Neutrophil (primary cell): ENCODE results near the gene NPIPB6.

Source experiments
- H3K27ac ChIP-seq: fragments of 200-600 bp; sonication (generic); 2 replicates; pipeline ENCODE4 v1.5.1; 2016; ENCODE audit warnings: mild to moderate bottlenecking, moderate library complexity
- H3K27me3 ChIP-seq: fragments of 200-600 bp; sonication (generic); 2 replicates; pipeline ENCODE4 v1.6.0; 2016; ENCODE audit warnings: mild to moderate bottlenecking
- H3K36me3 ChIP-seq: fragments of 200-600 bp; sonication (generic); 2 replicates; pipeline ENCODE4 v1.5.1; 2017
- H3K4me1 ChIP-seq, 2 experiments: fragments of 200-600 bp in 1 of 2; sonication (generic) in 1 of 2; 1 replicate in 1 of 2; 2 replicates in 1 of 2; pipeline versions ENCODE4 v1.5.1 to v1.6.1; 2013 to 2016; ENCODE audit warnings: low read depth in 1 of 2, low read length in 1 of 2, mild to moderate bottlenecking in 1 of 2, moderate library complexity in 1 of 2; ENCODE audit not compliant: control insufficient read depth in 1 of 2, insufficient read depth in 1 of 2
- H3K4me3 ChIP-seq, 2 experiments: fragments of 200-600 bp in 1 of 2; sonication (generic) in 1 of 2; 1 replicate in 1 of 2; 2 replicates in 1 of 2; pipeline ENCODE4 v1.5.1; 2013 to 2016; ENCODE audit warnings: low read depth in 1 of 2, low read length in 1 of 2, mild to moderate bottlenecking in 1 of 2, moderate library complexity in 1 of 2
- H3K9me3 ChIP-seq: fragments of 200-600 bp; sonication (generic); 2 replicates; pipeline ENCODE4 v1.5.1; 2016
- CTCF ChIP-seq: fragments of 200-600 bp; sonication (generic); IDR thresholded peaks from 2 replicates; pipeline ENCODE4 v1.5.1; 2016; ENCODE audit warnings: antibody characterized with exemption

Gene NPIPB6

GRCh38 chr16:28292731-28293600, 70.3 kb downstream of the NPIPB6 start:
- no peaks in the 10 kb centered on the region for H3K36me3 ChIP-seq
- no peaks in the 10 kb centered on the region for H3K9me3 ChIP-seq
- peak overlapping the region; percentile 25 to 28 for H3K4me3 ChIP-seq
- TF ChIP-seq CTCF = no peak
- no peak overlapping the region for H3K27ac ChIP-seq
- peaks cover 6 to 12% of the 10 kb centered on the region in 2 experiments for H3K4me1 ChIP-seq
- H3K27me3 ChIP-seq = peaks cover 78% of the 10 kb centered on the region
